A549 (cell line): ENCODE results near the gene CEBPE. TPM values are rescaled to one million over a fixed set of nuclear protein-coding genes. Genes with fewer than 3 reads are reported as not detected.
A peak's percentile ranks its signal among the peaks of the same experiment; 100 is the strongest.

Experiments used
- ATAC-seq, 2 experiments: fragments of 200-7000 bp in 1 of 2; fragments of >200 bp in 1 of 2; cut with Nextera tagmentation in 1 of 2; cut with Tn5 transposase in 1 of 2; 3 replicates each; pipeline versions ENCODE4 v1.8.0 to v1.9.1; 2018 to 2020; ENCODE audit warnings: mild to moderate bottlenecking in 1 of 2, moderate library complexity in 1 of 2
- CTCF ChIA-PET: fragments of 300-600 bp; sonication (Branson Sonifier 250); formaldehyde crosslinking; extraction: SDS; loops from one replicate; lab custom pipeline; 2021; ENCODE audit warnings: antibody characterized with exemption, inconsistent platforms; lab: Yijun Ruan, JAX
- POLR2A ChIA-PET: fragments of 350-600 bp; formaldehyde crosslinking; extraction: SDS; loops from one replicate; lab custom pipeline; 2021; ENCODE audit warnings: antibody characterized with exemption, inconsistent platforms; lab: Yijun Ruan, JAX
- DNase-seq, 2 experiments: peaks; one replicate each; pipeline versions ENCODE4 v3.0.0 to v3.0.0-alpha.2; 2011 to 2016; ENCODE audit warnings: low read depth in 1 of 2, low spot score in 1 of 2
- FAIRE-seq: peaks from 2 replicates; lab custom pipeline; 2011; peaks lifted over from hg19 to GRCh38; lab: Jason Lieb, UNC
- H3K27ac ChIP-seq, 2 experiments: fragments of >200 bp; sonication (Bioruptor Twin); formaldehyde crosslinking; 3 replicates each; pipeline ENCODE4 v1.5.1; 2016 to 2017
- H3K4me1 ChIP-seq: fragments of >200 bp; sonication (Bioruptor Twin); formaldehyde crosslinking; 3 replicates; pipeline ENCODE4 v1.6.1; 2016
- H3K4me2 ChIP-seq: fragments of >200 bp; sonication (Bioruptor Twin); formaldehyde crosslinking; 3 replicates; pipeline ENCODE4 v1.6.1; 2016
- H3K4me3 ChIP-seq: fragments of >200 bp; sonication (Bioruptor Twin); formaldehyde crosslinking; 3 replicates; pipeline ENCODE4 v1.5.1; 2016
- H3K9me3 ChIP-seq: fragments of >200 bp; sonication (Bioruptor Twin); formaldehyde crosslinking; 3 replicates; pipeline ENCODE4 v1.6.1; 2016
- CEBPB ChIP-seq, 2 experiments: fragments of >200 bp in 1 of 2; sonication (Bioruptor Twin) in 1 of 2; formaldehyde crosslinking in 1 of 2; IDR thresholded peaks; 2 replicates each; pipeline ENCODE4 v1.6.1; 2012 to 2016
- CHD4 ChIP-seq: fragments of 200-600 bp; sonication (generic); IDR thresholded peaks from 2 replicates; pipeline ENCODE4 v1.6.1; 2016; ENCODE audit warnings: antibody characterized with exemption, mild to moderate bottlenecking, borderline replicate concordance
- EHF ChIP-seq: fragments of 250-450 bp; sonication (Bioruptor Pico); IDR thresholded peaks from 2 replicates; pipeline ENCODE4 v1.5.0; 2020; ENCODE audit warnings: mild to moderate bottlenecking
- ESRRA ChIP-seq: fragments of 150-350 bp; IDR thresholded peaks from 2 replicates; pipeline ENCODE4 v1.6.1; 2014; ENCODE audit warnings: mild to moderate bottlenecking, low read length, borderline replicate concordance
- FOSB ChIP-seq: fragments of 250-450 bp; sonication (Bioruptor Pico); IDR thresholded peaks from 2 replicates; pipeline ENCODE4 v1.5.0; 2020; ENCODE audit warnings: mild to moderate bottlenecking, moderate library complexity
- FOSL2 ChIP-seq, 2 experiments: fragments of 450-650 bp in 1 of 2; fragments of >200 bp in 1 of 2; sonication (Bioruptor Twin) in 1 of 2; formaldehyde crosslinking; IDR thresholded peaks; 2 replicates each; pipeline versions ENCODE4 v1.5.0 to v1.6.1; 2016 to 2020; ENCODE audit warnings: mild to moderate bottlenecking in 1 of 2, moderate library complexity in 1 of 2
- FOXS1 ChIP-seq: fragments of 250-450 bp; sonication (Bioruptor Pico); IDR thresholded peaks from 2 replicates; pipeline ENCODE4 v1.5.0; 2020; ENCODE audit warnings: mild to moderate bottlenecking, moderate library complexity
- HEYL ChIP-seq: fragments of 250-450 bp; sonication (Bioruptor Pico); IDR thresholded peaks from 2 replicates; pipeline ENCODE4 v1.8.0; 2021; ENCODE audit warnings: mild to moderate bottlenecking, moderate library complexity
- HOXA7 ChIP-seq: fragments of 250-450 bp; sonication (Bioruptor Pico); IDR thresholded peaks from 2 replicates; pipeline ENCODE4 v1.5.0; 2020; ENCODE audit warnings: mild to moderate bottlenecking, moderate library complexity
- HOXB13 ChIP-seq: fragments of 250-450 bp; sonication (Bioruptor Pico); IDR thresholded peaks from 2 replicates; pipeline ENCODE4 v1.5.0; 2020; ENCODE audit warnings: low read depth, mild to moderate bottlenecking, moderate library complexity
- JUNB ChIP-seq: fragments of >200 bp; sonication (Bioruptor Twin); formaldehyde crosslinking; IDR thresholded peaks from 2 replicates; pipeline ENCODE4 v1.6.1; 2016
- MAX ChIP-seq: IDR thresholded peaks from 2 replicates; pipeline ENCODE4 v1.6.1; 2012
- RARB ChIP-seq: fragments of 250-450 bp; sonication (Bioruptor Pico); IDR thresholded peaks from 2 replicates; pipeline ENCODE4 v1.8.0; 2021; ENCODE audit warnings: mild to moderate bottlenecking, moderate library complexity
- RCOR1 ChIP-seq: fragments of 150-350 bp; IDR thresholded peaks from 2 replicates; pipeline ENCODE4 v1.6.1; 2014; ENCODE audit warnings: antibody characterized with exemption, low read length, low read depth
- ZC3H11A ChIP-seq: fragments of 450-650 bp; IDR thresholded peaks from 2 replicates; pipeline ENCODE4 v1.6.1; 2014; ENCODE audit warnings: antibody characterized with exemption, mild to moderate bottlenecking
- ZFP36 ChIP-seq: fragments of 450-650 bp; IDR thresholded peaks from 2 replicates; pipeline ENCODE4 v1.6.1; 2014; ENCODE audit warnings: borderline replicate concordance; ENCODE audit not compliant: partially characterized antibody
- WGBS: methylation state at CpG from one replicate; pipeline ENCODE4 v1.1.6; 2017; ENCODE audit errors: missing lambda C conversion rate; 5-methylcytosine and 5-hydroxymethylcytosine counted together
- polyA plus RNA-seq, 4 experiments: library from polyadenylated mRNA; depleted of rRNA in 3 of 4; stranded (reverse); fragments of >200 nt; fragmentation: RNase III in 1 of 4; extraction: RNeasy Plus Mini Kit Qiagen cat#74134 plus additional on column Dnase treatment in 1 of 4; gene quantifications; 2 replicates in 3 of 4; 3 replicates in 1 of 4; pipeline ENCODE4 v1.2.3, GENCODE V29; 2011 to 2017

CEBPE gene
- polyA plus RNA-seq, 2 of the 4 experiments (the other 2 are of a cell fraction), result 0.05 TPM; not detected in 1

- POLR2A ChIA-PET, result no interaction called here
- Histone ChIP-seq H3K4me2 (no peak overlapping the region), H3K4me1 (peaks cover 13% of the 10 kb centered on the region), H3K9me3 (no peaks in the 10 kb centered on the region), H3K27ac (no peak overlapping the region; a peak in 1 of 6 replicates), H3K4me3 (no peak overlapping the region)
- DNase-seq (no peak), FAIRE-seq (no peak), ATAC-seq (no peak)
- CTCF ChIA-PET, result interaction anchor here (0.6 to 24.2 kb wide), 27 partner anchors 9 to 951 kb away, joined by 3 to 848 read pairs (median 9); partner anchors contain the start of genes HOMEZ, PPP1R3E and SLC7A8
- 62% methylated on average over 16 of the region's 16 CpGs for WGBS
- TF ChIP-seq FOXS1 (CRISPR knock-in tag) (no peak), RCOR1 (no peak), CHD4 (no peak), RARB (CRISPR knock-in tag) (no peak), HOXB13 (CRISPR knock-in tag) (no peak), HOXA7 (CRISPR knock-in tag) (no peak)
- TF ChIP-seq, all 56 proteins: peak for 0
These were observed 590 bp upstream of the CEBPE start for GRCh38 chr14:23119363-23120327.

GRCh38 chr14:23117371-23118020, 1.6 kb downstream of the CEBPE start:
- Histone ChIP-seq H3K4me1 (peaks cover 22% of the 10 kb centered on the region), H3K9me3 (no peaks in the 10 kb centered on the region), H3K27ac (no peak overlapping the region), H3K4me2 (no peak overlapping the region), H3K4me3 (no peak overlapping the region)
- TF ChIP-seq HOXB13 (CRISPR knock-in tag) (no peak), FOXS1 (CRISPR knock-in tag) (no peak), ZFP36 (no peak), HOXA7 (CRISPR knock-in tag) (no peak), EHF (CRISPR knock-in tag) (no peak), ESRRA (no peak)
- DNase-seq, result no peak
- 88% methylated on average over 32 of the region's 32 CpGs for WGBS
- ChIA-PET POLR2A (no interaction called here), CTCF (interaction anchor here (0.6 to 24.2 kb wide), 6 partner anchors 40 to 177 kb away, joined by 3 to 848 read pairs (median 8); partner anchors contain the start of gene SLC7A8)
- no peak for FAIRE-seq
- ATAC-seq, result no peak

DNA sequence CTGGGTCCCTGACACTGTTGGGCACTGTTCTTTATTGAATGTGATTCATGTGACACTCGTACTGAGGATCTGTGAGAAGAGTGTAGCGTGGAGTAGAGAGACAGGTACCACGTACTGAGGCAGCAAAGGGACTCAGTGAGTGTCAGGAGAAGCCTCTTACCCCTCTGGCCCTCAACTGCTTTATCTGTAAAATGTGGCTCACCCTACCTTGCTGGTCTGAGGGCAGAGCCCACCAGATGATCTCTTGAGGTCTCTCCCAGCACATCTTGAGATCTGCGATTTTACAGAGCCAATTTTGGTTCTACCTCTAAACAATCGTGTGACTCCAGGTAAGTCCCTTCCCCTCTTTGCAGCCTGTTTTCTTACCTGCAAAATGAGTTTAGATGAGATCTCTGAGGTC, 3.1 kb downstream of the CEBPE start:
- ChIA-PET CTCF (interaction anchor here (1.0 to 24.2 kb wide), 4 partner anchors 35 to 63 kb away, joined by 3 to 848 read pairs (median 64); partner anchors contain the start of gene SLC7A8), POLR2A (interaction anchor here (1.2 kb wide), 1 partner anchor 21 kb away, joined by 7 read pairs; the partner anchor contains the start of genes ACIN1 and C14orf119)
- no peak overlapping the region for H3K4me3 ChIP-seq
- H3K9me3 ChIP-seq, result no peaks in the 10 kb centered on the region
- H3K27ac ChIP-seq, result peak overlapping the region in 1 of 2 experiments; percentile 75; a peak in 3 of 6 replicates
- FAIRE-seq, result no peak
- WGBS, result 73% methylated on average over 5 of the region's 5 CpGs
- no peak for DNase-seq
- ATAC-seq, result no peak
- H3K4me1 ChIP-seq, result peaks cover 22% of the 10 kb centered on the region
- TF ChIP-seq HEYL (no peak), ZFP36 (no peak), MAX (no peak), FOSB (CRISPR knock-in tag) (no peak), JUNB (no peak), FOXS1 (CRISPR knock-in tag) (no peak), ZC3H11A (no peak), CEBPB (IDR thresholded peaks at IDR 0.05) (no peak)
- TF ChIP-seq, all 56 proteins: peak for 0
- no peak overlapping the region; the same call in 2 of the 3 replicates for H3K4me2 ChIP-seq

DNA sequence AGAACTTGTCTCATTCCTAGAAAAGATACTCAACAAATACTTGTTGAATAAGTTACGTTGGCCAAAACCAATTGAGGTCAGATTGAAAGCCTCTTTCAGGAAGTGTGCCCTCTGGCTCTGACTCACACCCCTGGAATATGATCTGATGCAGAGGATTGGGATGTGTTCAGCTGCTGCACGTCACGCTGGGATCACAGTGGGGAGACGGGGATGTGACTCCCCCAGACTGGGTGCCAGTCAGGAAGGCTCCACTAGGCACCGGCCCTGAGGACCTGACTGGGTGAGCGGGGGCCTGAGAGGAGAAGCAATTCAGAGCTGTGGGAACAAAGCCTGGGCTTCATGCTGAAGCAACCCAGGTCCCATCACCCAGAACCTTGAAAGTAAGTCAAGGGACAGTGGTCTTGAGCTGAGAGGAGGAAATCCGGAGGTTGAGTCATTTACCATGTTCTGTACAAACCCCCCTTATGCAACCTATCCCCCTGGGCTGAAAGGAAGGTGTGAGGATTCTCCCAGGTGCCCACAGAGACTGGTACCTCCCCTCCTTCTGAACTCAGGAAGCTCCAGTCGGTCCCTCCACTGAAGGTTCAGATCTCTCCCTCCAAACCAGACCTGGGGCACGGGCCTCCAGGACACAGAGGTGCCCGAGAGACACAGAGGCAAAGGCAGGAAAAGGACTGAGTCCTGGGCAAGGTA, 3.9 kb downstream of the CEBPE start:
- no peak for FAIRE-seq
- peak; percentile 79 to 80 for DNase-seq
- POLR2A ChIA-PET, result interaction anchor here (1.2 kb wide), 1 partner anchor 20 kb away, joined by 7 read pairs; the partner anchor contains the start of genes ACIN1 and C14orf119
- Histone ChIP-seq H3K27ac (peak overlapping the region; percentile 47 to 75; a peak in 5 of 6 replicates), H3K4me2 (peak overlapping the region; percentile 62), H3K4me3 (no peak overlapping the region), H3K9me3 (no peaks in the 10 kb centered on the region), H3K4me1 (peaks cover 22% of the 10 kb centered on the region)
- CTCF ChIA-PET, result interaction anchor here (0.7 to 24.2 kb wide), 5 partner anchors 36 to 64 kb away, joined by 3 to 848 read pairs (median 5); partner anchors contain the start of gene SLC7A8
- 33% methylated on average over 9 of the region's 10 CpGs for WGBS
- TF ChIP-seq FOSL2 (IDR thresholded peaks at IDR 0.05), result no peak
- peak; percentile 82 for TF ChIP-seq FOSL2 (CRISPR knock-in tag; IDR thresholded peaks at IDR 0.05)
- no peak for TF ChIP-seq HOXB13 (CRISPR knock-in tag)
- peak; percentile 80 to 88 for ATAC-seq
